PFSK-1 (cell line): ENCODE results near the gene FAM20C.

Experiments
- FOXP2 ChIP-seq: optimal IDR thresholded peaks from 2 replicates; pipeline ENCODE3; 2011; ENCODE audit warnings: borderline replicate concordance, control low read depth, inconsistent platforms; ENCODE audit not compliant: insufficient read depth; ENCODE audit errors: extremely low read length, extremely low read depth
- POLR2AphosphoS5 ChIP-seq: IDR thresholded peaks from 2 replicates; pipeline ENCODE4 v1.6.1; 2012; ENCODE audit warnings: low read depth, mild to moderate bottlenecking, control low read depth, low read length, moderate library complexity
- REST ChIP-seq, 2 experiments: IDR thresholded peaks; 2 replicates each; pipeline versions ENCODE4 v1.6.1 to v1.8.0; 2011 to 2012; ENCODE audit warnings: low read depth in 2 of 2, low read length in 2 of 2, control low read depth in 1 of 2, inconsistent platforms in 1 of 2, mild to moderate bottlenecking in 1 of 2, moderate library complexity in 1 of 2; ENCODE audit not compliant: insufficient read depth in 1 of 2
- SIN3A ChIP-seq: IDR thresholded peaks from 2 replicates; pipeline ENCODE4 v1.6.1; 2012; ENCODE audit warnings: mild to moderate bottlenecking, low read length, moderate library complexity, borderline replicate concordance; ENCODE audit not compliant: insufficient read depth
- TAF1 ChIP-seq: IDR thresholded peaks from 2 replicates; pipeline ENCODE4 v1.6.1; 2012; ENCODE audit warnings: low read length, control low read depth, borderline replicate concordance; ENCODE audit not compliant: insufficient read depth

Gene FAM20C

GRCh38 chr7:264541-265191 lies 72.3 kb downstream of the FAM20C start:
- TF ChIP-seq SIN3A (no peak), TAF1 (no peak), FOXP2 (no peak), REST (IDR thresholded peaks at IDR 0.05; ENCODE audit: insufficient read depth in 1 of 2, low read depth in 2 of 2, low read length in 2 of 2) (no peak), POLR2AphosphoS5 (no peak)

GRCh38 chr7:265192-265997 lies 73.0 kb downstream of the FAM20C start:
- no peak for TF ChIP-seq REST (IDR thresholded peaks at IDR 0.05; ENCODE audit: insufficient read depth in 1 of 2, low read depth in 2 of 2, low read length in 2 of 2)
- no peak for TF ChIP-seq TAF1
- no peak for TF ChIP-seq FOXP2
- TF ChIP-seq SIN3A, result no peak
- TF ChIP-seq POLR2AphosphoS5, result no peak

GRCh38 chr7:265998-266850 lies 73.9 kb downstream of the FAM20C start:
- TF ChIP-seq REST (IDR thresholded peaks at IDR 0.05; ENCODE audit: insufficient read depth in 1 of 2, low read depth in 2 of 2, low read length in 2 of 2), result no peak
- no peak for TF ChIP-seq POLR2AphosphoS5
- no peak for TF ChIP-seq SIN3A
- no peak for TF ChIP-seq TAF1
- no peak for TF ChIP-seq FOXP2

- no peak for TF ChIP-seq TAF1
- TF ChIP-seq REST (IDR thresholded peaks at IDR 0.05; ENCODE audit: insufficient read depth in 1 of 2, low read depth in 2 of 2, low read length in 2 of 2), result no peak
- no peak for TF ChIP-seq FOXP2
- no peak for TF ChIP-seq POLR2AphosphoS5
- TF ChIP-seq SIN3A, result no peak
Observed at GRCh38 chr7:266851-267840, 74.8 kb downstream of the FAM20C start.
